ENCODE results near the gene STK35. TPM values are rescaled to one million over a fixed set of nuclear protein-coding genes. Genes with fewer than 3 reads are reported as not detected.

STK35 gene
- total RNA-seq, 4 donors from 2014 or later = 13.3 to 26.1 (median 20.5) TPM

GRCh38 chr20:2164966-2165365, 63.3 kb downstream of the STK35 start:
- WGBS, 2 donors = 52 to 56% methylated on average over 16 of the region's 16 CpGs
- H3K4me1 ChIP-seq = no peaks in the 10 kb centered on the region
- H3K27me3 ChIP-seq = no peaks in the 10 kb centered on the region
- no peak overlapping the region for H3K4me3 ChIP-seq
- H3K36me3 ChIP-seq = no peaks in the 10 kb centered on the region
- TF ChIP-seq EP300 (IDR thresholded peaks at IDR 0.05) (no peak), CTCF (IDR thresholded peaks at IDR 0.05) (no peak)
- no peak overlapping the region for H3K27ac ChIP-seq
- no peak for DNase-seq (ENCODE audit: low spot score in 2 of 2)
- no peaks in the 10 kb centered on the region for H3K9me3 ChIP-seq

- no peaks in the 10 kb centered on the region for H3K27me3 ChIP-seq
- H3K4me1 ChIP-seq = no peaks in the 10 kb centered on the region
- H3K4me3 ChIP-seq = no peak overlapping the region
- WGBS, 2 donors = 83 to 89% methylated on average over 10 of the region's 10 CpGs
- no peaks in the 10 kb centered on the region for H3K9me3 ChIP-seq
- H3K27ac ChIP-seq = no peak overlapping the region
- H3K36me3 ChIP-seq = no peaks in the 10 kb centered on the region
- DNase-seq (ENCODE audit: low spot score in 2 of 2) = no peak
- TF ChIP-seq POLR2A (IDR thresholded peaks at IDR 0.05) = no peak
- no peak for TF ChIP-seq EP300 (IDR thresholded peaks at IDR 0.05)
- TF ChIP-seq CTCF (IDR thresholded peaks at IDR 0.05) = no peak
Observed at GRCh38 chr20:2165871-2166270, 64.2 kb downstream of the STK35 start.

- Histone ChIP-seq H3K4me1 (peaks cover 0 to under 1% (median 0%) of the 10 kb centered on the region in 4 donors), H3K27ac (no peak overlapping the region), H3K36me3 (no peaks in the 10 kb centered on the region), H3K9me3 (no peaks in the 10 kb centered on the region), H3K27me3 (no peaks in the 10 kb centered on the region), H3K4me3 (no peak overlapping the region)
- TF ChIP-seq POLR2A (IDR thresholded peaks at IDR 0.05) (no peak), EP300 (IDR thresholded peaks at IDR 0.05) (no peak), CTCF (IDR thresholded peaks at IDR 0.05) (no peak)
- DNase-seq (ENCODE audit: low spot score in 2 of 2) = no peak
- 70 to 84% methylated on average over 5 of the region's 5 CpGs for WGBS, 2 donors
Observed at GRCh38 chr20:2167112-2167511, 65.5 kb downstream of the STK35 start.

GRCh38 chr20:2168946-2169345, 67.3 kb downstream of the STK35 start:
- no peak overlapping the region for H3K27ac ChIP-seq
- DNase-seq (ENCODE audit: low spot score in 2 of 2) = no peak
- no peaks in the 10 kb centered on the region for H3K9me3 ChIP-seq
- no peaks in the 10 kb centered on the region for H3K36me3 ChIP-seq
- TF ChIP-seq EP300 (IDR thresholded peaks at IDR 0.05) = no peak
- no peak for TF ChIP-seq CTCF (IDR thresholded peaks at IDR 0.05)
- TF ChIP-seq POLR2A (IDR thresholded peaks at IDR 0.05) = no peak
- no peak overlapping the region for H3K4me3 ChIP-seq
- H3K27me3 ChIP-seq = no peaks in the 10 kb centered on the region
- H3K4me1 ChIP-seq = peaks cover 0 to 7% (median 0%) of the 10 kb centered on the region in 4 donors
- 65 to 67% methylated on average over 12 of the region's 12 CpGs for WGBS, 2 donors

GRCh38 chr20:2169456-2170088, 67.9 kb downstream of the STK35 start:
- WGBS, 2 donors = 87% methylated on average over 12 of the region's 12 CpGs
- Histone ChIP-seq H3K4me3 (no peak overlapping the region), H3K9me3 (no peaks in the 10 kb centered on the region), H3K36me3 (no peaks in the 10 kb centered on the region), H3K4me1 (peaks cover 0 to 7% (median 0%) of the 10 kb centered on the region in 4 donors), H3K27ac (no peak overlapping the region), H3K27me3 (no peaks in the 10 kb centered on the region)
- DNase-seq (ENCODE audit: low spot score in 2 of 2) = no peak
- TF ChIP-seq EP300 (IDR thresholded peaks at IDR 0.05) = no peak
- no peak for TF ChIP-seq POLR2A (IDR thresholded peaks at IDR 0.05)
- no peak for TF ChIP-seq CTCF (IDR thresholded peaks at IDR 0.05)

Data from tibial nerve (tissue), 4 donors.